ENCODE results near the gene SPNS3. TPM values are rescaled to one million over a fixed set of nuclear protein-coding genes. Genes with fewer than 3 reads are reported as not detected.

Gene SPNS3
- total RNA-seq, 1 donor from 2014 or later, result not detected

- FAIRE-seq, result peak; percentile 98
Observed at GRCh38 chr17:4394208-4395110, 39.3 kb upstream of the SPNS3 start.

GRCh38 chr17:4395111-4395478, 38.6 kb upstream of the SPNS3 start:
- no peaks in the 10 kb centered on the region for H3K27me3 ChIP-seq (ENCODE audit: control insufficient read depth, insufficient read depth, low read length)
- no peaks in the 10 kb centered on the region for H3K36me3 ChIP-seq (ENCODE audit: control insufficient read depth, insufficient read depth, low read length)
- no peak overlapping the region for H3K4me3 ChIP-seq (ENCODE audit: low read depth, low read length)
- FAIRE-seq, result no peak
- no peak for TF ChIP-seq CTCF (IDR thresholded peaks at IDR 0.05; ENCODE audit: insufficient read depth, low read length, severe bottlenecking)
- DNase-seq (ENCODE audit: low read depth), result no peak

More at GRCh38 chr17:4394208-4395110, 39.3 kb upstream of the SPNS3 start:
- Histone ChIP-seq H3K27me3 (ENCODE audit: control insufficient read depth, insufficient read depth, low read length) (no peaks in the 10 kb centered on the region), H3K36me3 (ENCODE audit: control insufficient read depth, insufficient read depth, low read length) (no peaks in the 10 kb centered on the region), H3K4me3 (ENCODE audit: low read depth, low read length) (peak overlapping the region; percentile 13)
- peak; percentile 93 for DNase-seq (ENCODE audit: low read depth)
- TF ChIP-seq CTCF (IDR thresholded peaks at IDR 0.05; ENCODE audit: insufficient read depth, low read length, severe bottlenecking), result no peak

GRCh38 chr17:4397840-4398239, 35.9 kb upstream of the SPNS3 start:
- H3K36me3 ChIP-seq (ENCODE audit: control insufficient read depth, insufficient read depth, low read length), result no peaks in the 10 kb centered on the region
- FAIRE-seq, result no peak
- no peak for TF ChIP-seq CTCF (IDR thresholded peaks at IDR 0.05; ENCODE audit: insufficient read depth, low read length, severe bottlenecking)
- DNase-seq (ENCODE audit: low read depth), result no peak
- H3K27me3 ChIP-seq (ENCODE audit: control insufficient read depth, insufficient read depth, low read length), result no peaks in the 10 kb centered on the region
- H3K4me3 ChIP-seq (ENCODE audit: low read depth, low read length), result no peak overlapping the region

GRCh38 chr17:4405038-4405669, 28.6 kb upstream of the SPNS3 start:
- peak; percentile 70 for FAIRE-seq
- no peaks in the 10 kb centered on the region for H3K27me3 ChIP-seq (ENCODE audit: control insufficient read depth, insufficient read depth, low read length)
- TF ChIP-seq CTCF (IDR thresholded peaks at IDR 0.05; ENCODE audit: insufficient read depth, low read length, severe bottlenecking), result no peak
- H3K36me3 ChIP-seq (ENCODE audit: control insufficient read depth, insufficient read depth, low read length), result no peaks in the 10 kb centered on the region
- no peak for DNase-seq (ENCODE audit: low read depth)
- no peak overlapping the region for H3K4me3 ChIP-seq (ENCODE audit: low read depth, low read length)

GRCh38 chr17:4405699-4406098, 28.0 kb upstream of the SPNS3 start:
- no peak for DNase-seq (ENCODE audit: low read depth)
- TF ChIP-seq CTCF (IDR thresholded peaks at IDR 0.05; ENCODE audit: insufficient read depth, low read length, severe bottlenecking), result no peak
- Histone ChIP-seq H3K36me3 (ENCODE audit: control insufficient read depth, insufficient read depth, low read length) (no peaks in the 10 kb centered on the region), H3K27me3 (ENCODE audit: control insufficient read depth, insufficient read depth, low read length) (no peaks in the 10 kb centered on the region), H3K4me3 (ENCODE audit: low read depth, low read length) (no peak overlapping the region)
- FAIRE-seq, result peak; percentile 36

Measured in bronchial epithelial cell (primary cell).